Prostate gland (tissue), 2 donors: ENCODE results near the gene PTPMT1. TPM values are rescaled to one million over a fixed set of nuclear protein-coding genes. Genes with fewer than 3 reads are reported as not detected.

Experiments used
- DNase-seq: peaks from one replicate; pipeline ENCODE4 v3.0.0-alpha.2; 2019; ENCODE audit warnings: low spot score
- H3K27ac ChIP-seq, 2 donors: fragments of 200-600 bp; sonication (generic); 2 replicates each; pipeline ENCODE4 v1.5.1; 2017 to 2019
- H3K27me3 ChIP-seq: fragments of 200-600 bp; sonication (generic); replicated peaks from 2 replicates; pipeline ENCODE4 v1.5.1; 2019; ENCODE audit not compliant: insufficient read depth
- H3K36me3 ChIP-seq, 2 donors: fragments of 200-600 bp; sonication (generic); 1 replicate in 1 of 2; 2 replicates in 1 of 2; pipeline versions ENCODE4 v1.5.1 to v1.8.1; 2017 to 2019
- H3K4me1 ChIP-seq: fragments of 200-600 bp; sonication (generic); replicated peaks from 2 replicates; pipeline ENCODE4 v1.5.1; 2019
- H3K4me3 ChIP-seq, 2 donors: fragments of 200-600 bp; sonication (generic); 2 replicates each; pipeline ENCODE4 v1.5.1; 2017 to 2019
- H3K9me3 ChIP-seq: fragments of 200-600 bp; sonication (generic); 2 replicates; pipeline ENCODE4 v1.5.1; 2017
- CTCF ChIP-seq, 4 experiments: fragments of 200-600 bp in 2 of 4; fragments of 450-650 bp in 2 of 4; sonication (generic) in 2 of 4; IDR thresholded peaks; 1 replicate in 3 of 4; 2 replicates in 1 of 4; pipeline ENCODE4 v1.5.1; 2016 to 2019; ENCODE audit warnings: antibody characterized with exemption in 4 of 4, mild to moderate bottlenecking in 2 of 4, moderate library complexity in 2 of 4
- POLR2A ChIP-seq: fragments of 450-650 bp; IDR thresholded peaks from one replicate; pipeline ENCODE4 v1.6.1; 2016; ENCODE audit warnings: antibody characterized with exemption, mild to moderate bottlenecking
- POLR2AphosphoS5 ChIP-seq: sonication (generic); formaldehyde crosslinking; IDR thresholded peaks from one replicate; pipeline ENCODE4 v1.6.1; 2017; ENCODE audit warnings: antibody characterized with exemption
- WGBS: methylation state at CpG from one replicate; pipeline ENCODE4 v1.1.5; 2018; 5-methylcytosine and 5-hydroxymethylcytosine counted together
- intact Hi-C: fragments of 100-400 bp; cut with DNase I; formaldehyde crosslinking; loops from one replicate; pipeline ENCODE4 v1.14.2; 2022
- total RNA-seq, 2 donors: library from RNA; depleted of rRNA; stranded (reverse); fragments of >200 nt; gene quantifications; one replicate each; pipeline ENCODE4 v1.1.0, GENCODE V29; 2016

Gene PTPMT1
- total RNA-seq, 2 donors from 2014 or later, result 153 to 184 TPM

GRCh38 chr11:47587723-47588326 lies 22.4 kb downstream of the PTPMT1 start:
- no peak overlapping the region for H3K27ac ChIP-seq
- no peaks in the 10 kb centered on the region for H3K9me3 ChIP-seq
- no peak for DNase-seq
- TF ChIP-seq CTCF (IDR thresholded peaks at IDR 0.05), result no peak
- intact Hi-C loops, result no loop called here
- no peaks in the 10 kb centered on the region for H3K27me3 ChIP-seq
- H3K4me3 ChIP-seq, result no peak overlapping the region
- 91% methylated on average over 14 of the region's 14 CpGs for WGBS
- no peaks in the 10 kb centered on the region for H3K4me1 ChIP-seq
- H3K36me3 ChIP-seq, result peaks cover 3 to 15% of the 10 kb centered on the region in 2 donors

GRCh38 chr11:47589118-47589517 lies 23.7 kb downstream of the PTPMT1 start:
- Histone ChIP-seq H3K36me3 (peaks cover 0 to 2% of the 10 kb centered on the region in 2 donors), H3K4me1 (no peaks in the 10 kb centered on the region), H3K27me3 (peaks cover 1% of the 10 kb centered on the region), H3K4me3 (peak overlapping the region in 1 of 2 donors; percentile 36), H3K27ac (peak overlapping the region in 1 of 2 donors; percentile 31), H3K9me3 (no peaks in the 10 kb centered on the region)
- TF ChIP-seq POLR2AphosphoS5 (no peak), CTCF (IDR thresholded peaks at IDR 0.05) (no peak), POLR2A (no peak)
- 55% methylated on average over 11 of the region's 11 CpGs for WGBS
- DNase-seq, result no peak
- intact Hi-C loops, result no loop called here

GRCh38 chr11:47589584-47589976 lies 24.2 kb downstream of the PTPMT1 start:
- intact Hi-C loops, result no loop called here
- WGBS, result 25% methylated on average over 51 of the region's 51 CpGs
- peak overlapping the region; percentile 15 to 36 for H3K4me3 ChIP-seq
- H3K27me3 ChIP-seq, result peaks cover 3% of the 10 kb centered on the region
- H3K9me3 ChIP-seq, result no peaks in the 10 kb centered on the region
- TF ChIP-seq POLR2AphosphoS5, result no peak
- TF ChIP-seq CTCF (IDR thresholded peaks at IDR 0.05), result no peak
- no peak for TF ChIP-seq POLR2A
- no peaks in the 10 kb centered on the region for H3K36me3 ChIP-seq
- peak overlapping the region in 1 of 2 donors; percentile 31 for H3K27ac ChIP-seq
- DNase-seq, result no peak
- H3K4me1 ChIP-seq, result no peaks in the 10 kb centered on the region

- TF ChIP-seq POLR2A (no peak), POLR2AphosphoS5 (no peak), CTCF (IDR thresholded peaks at IDR 0.05) (no peak)
- Histone ChIP-seq H3K27ac (peak overlapping the region in 1 of 2 donors; percentile 31), H3K27me3 (peaks cover 3% of the 10 kb centered on the region), H3K4me3 (peak overlapping the region; percentile 15 to 36), H3K4me1 (no peaks in the 10 kb centered on the region), H3K9me3 (no peaks in the 10 kb centered on the region), H3K36me3 (no peaks in the 10 kb centered on the region)
- 35% methylated on average over 104 of the region's 122 CpGs for WGBS
- no peak for DNase-seq
- intact Hi-C loops, result no loop called here
Observed at GRCh38 chr11:47589977-47590861, 24.8 kb downstream of the PTPMT1 start.
